Activated T-helper 9 cell treated with anti-CD3 and anti-CD28 coated beads, Interleukin-2, amount 50 U/mL, for 16 hours (primary cell): Measurements from ENCODE around the gene CHN1.
A peak's percentile ranks its signal among the peaks of the same experiment; 100 is the strongest.

Experiments
- DNase-seq: peaks from one replicate; pipeline ENCODE4 v3.0.0-alpha.2; 2020; ENCODE audit warnings: low read depth

Gene CHN1

DNA sequence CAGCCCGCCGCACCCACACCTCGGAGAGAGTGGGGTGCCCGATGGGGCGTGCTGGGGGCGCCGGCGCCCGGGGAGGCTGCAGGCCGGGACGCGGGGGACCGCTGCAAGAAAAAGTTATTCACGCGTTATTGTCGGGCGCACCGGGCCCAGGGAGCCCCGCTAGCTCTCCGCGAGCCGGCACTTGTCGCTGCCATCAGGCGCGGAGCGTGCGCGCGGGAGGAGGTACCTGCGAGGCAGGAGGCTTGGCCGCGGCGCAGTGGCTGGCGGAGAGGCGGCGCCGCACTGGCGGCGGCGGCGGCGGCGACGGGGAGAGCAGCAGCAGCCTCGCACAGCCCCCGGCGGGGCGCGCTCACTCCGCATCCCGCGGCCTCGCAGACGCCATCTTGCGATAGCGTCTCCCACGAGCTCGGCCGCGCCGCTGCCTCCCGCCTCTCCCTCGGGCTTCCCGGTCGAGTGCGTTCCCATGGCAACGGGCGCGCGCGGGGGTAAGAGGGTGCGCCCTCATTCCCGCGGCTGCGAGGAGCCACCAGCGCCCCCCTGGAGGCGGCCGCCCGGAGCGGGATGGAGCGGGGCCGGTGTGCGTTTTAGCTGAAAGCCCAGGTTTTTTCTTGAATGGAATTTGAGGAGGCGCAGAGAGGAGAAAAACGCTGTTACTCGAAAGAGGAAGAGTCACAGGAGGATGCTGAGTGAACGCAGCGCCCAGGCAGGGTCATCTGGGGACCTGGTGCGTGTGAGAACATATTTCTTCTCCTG lies at the start of gene CHN1:
Gene CHN1, minus strand, starts transcription at position 402 of the 753 bp plus-strand sequence. CDS start 469 bp downstream, outside the sequence.
- DNase-seq, result peak; percentile 59

- DNase-seq, result no peak
Measured at GRCh38 chr2:175054340-175054739, 49.2 kb upstream of the CHN1 start.

DNA sequence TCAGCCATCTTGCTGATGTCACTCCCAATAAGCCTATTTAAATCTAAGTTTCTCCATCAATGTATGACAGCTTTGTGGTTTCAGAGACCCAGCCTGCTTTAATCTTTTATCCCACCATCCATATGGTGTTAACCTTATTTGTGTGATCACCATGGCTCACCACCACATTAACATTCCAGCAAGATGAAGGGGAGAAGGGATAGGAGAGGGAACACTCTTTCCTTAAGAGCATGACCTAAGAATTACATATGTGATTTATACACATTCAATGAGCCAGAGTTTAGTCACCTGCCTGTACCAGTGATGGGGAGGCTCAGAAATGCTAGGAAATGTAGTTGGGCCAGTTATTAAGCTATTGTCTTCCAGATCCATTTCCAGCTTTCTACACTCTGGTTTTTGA lies 44.5 kb upstream of the CHN1 start:
- no peak for DNase-seq

GRCh38 chr2:175048275-175048674 lies 43.1 kb upstream of the CHN1 start:
- no peak for DNase-seq

DNA sequence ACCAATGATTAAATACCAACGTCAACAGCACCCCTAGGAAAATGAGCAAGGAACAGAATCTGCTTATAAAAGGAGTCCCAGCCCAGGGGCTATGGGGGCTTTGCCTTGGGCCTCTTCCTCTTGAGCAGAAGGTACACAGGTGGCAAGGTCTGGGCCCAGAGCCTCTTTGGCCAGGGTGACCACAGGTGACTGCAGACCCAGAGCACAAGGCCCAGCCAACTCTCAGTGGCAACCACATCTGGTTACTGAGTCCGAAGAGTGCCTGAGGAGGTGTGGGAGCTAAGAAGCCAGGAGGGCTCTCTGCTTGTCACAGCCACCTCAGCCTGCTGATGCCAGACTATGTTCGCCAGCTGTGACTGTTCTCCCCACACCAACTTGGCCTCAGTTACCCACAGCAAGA lies 34.3 kb upstream of the CHN1 start:
- no peak for DNase-seq

DNA sequence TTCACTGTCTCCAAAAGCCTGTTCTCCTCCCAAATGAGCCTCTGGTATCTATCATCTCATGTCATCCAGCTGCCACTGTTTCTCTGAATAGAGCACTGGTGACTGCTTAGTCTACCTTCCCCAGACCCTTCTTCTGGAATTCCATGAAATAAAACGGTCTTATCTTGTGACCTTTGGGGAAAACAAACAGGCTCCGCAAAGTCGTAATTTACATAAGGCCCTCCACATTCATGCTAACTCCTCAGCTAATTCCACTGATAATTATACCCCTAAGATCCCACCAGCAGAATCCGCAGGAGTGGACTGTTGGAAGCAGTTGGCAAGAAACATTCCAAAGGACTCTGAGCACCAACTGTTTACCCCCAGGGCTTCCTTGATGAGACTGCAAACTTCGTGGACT lies 33.9 kb upstream of the CHN1 start:
- DNase-seq, result no peak

DNA sequence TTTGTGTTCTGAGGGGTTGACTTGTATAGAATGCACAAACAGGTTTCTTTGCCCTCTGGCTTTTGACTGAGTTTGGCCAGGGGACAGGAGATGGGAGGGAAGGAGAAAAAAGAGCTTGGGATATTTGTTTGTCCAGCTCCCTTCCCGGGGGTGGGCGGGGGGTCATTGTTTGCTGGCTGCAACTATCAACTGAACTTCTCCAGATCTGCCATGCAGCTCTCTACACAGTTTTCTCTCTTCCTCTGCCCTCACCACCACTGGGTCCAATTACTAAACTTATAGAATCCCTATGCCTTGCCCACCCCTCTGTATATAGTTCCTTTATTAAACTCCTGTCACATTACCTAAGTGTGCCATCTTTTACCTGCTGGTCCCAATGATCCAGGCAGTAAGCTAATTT lies 32.8 kb upstream of the CHN1 start:
- DNase-seq, result no peak

DNA sequence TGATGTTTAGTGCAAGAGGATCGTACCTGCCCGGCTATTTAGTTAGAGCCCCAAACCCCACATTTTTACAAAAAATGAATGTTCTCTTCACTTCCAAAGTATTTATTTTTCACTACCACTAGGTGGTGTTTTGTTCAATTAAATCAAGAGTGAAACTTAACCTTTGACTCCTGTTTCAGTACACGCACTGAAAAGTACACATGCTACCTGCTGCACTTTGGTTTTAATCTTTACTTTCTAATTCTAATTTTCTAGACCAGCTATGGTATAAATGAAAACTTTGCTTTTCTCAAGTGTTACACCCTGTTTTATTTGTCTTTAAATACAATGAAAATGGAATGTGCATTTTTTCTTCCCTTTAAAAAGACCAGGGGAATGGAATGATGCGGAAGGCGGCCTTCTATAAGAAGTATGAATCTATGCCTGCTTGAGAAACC lies 31.4 kb upstream of the CHN1 start:
- DNase-seq, result no peak

- no peak for DNase-seq
Measured at GRCh38 chr2:175035806-175036205, 30.6 kb upstream of the CHN1 start.

- DNase-seq, result no peak
Measured at GRCh38 chr2:175034716-175035115, 29.5 kb upstream of the CHN1 start.

DNA sequence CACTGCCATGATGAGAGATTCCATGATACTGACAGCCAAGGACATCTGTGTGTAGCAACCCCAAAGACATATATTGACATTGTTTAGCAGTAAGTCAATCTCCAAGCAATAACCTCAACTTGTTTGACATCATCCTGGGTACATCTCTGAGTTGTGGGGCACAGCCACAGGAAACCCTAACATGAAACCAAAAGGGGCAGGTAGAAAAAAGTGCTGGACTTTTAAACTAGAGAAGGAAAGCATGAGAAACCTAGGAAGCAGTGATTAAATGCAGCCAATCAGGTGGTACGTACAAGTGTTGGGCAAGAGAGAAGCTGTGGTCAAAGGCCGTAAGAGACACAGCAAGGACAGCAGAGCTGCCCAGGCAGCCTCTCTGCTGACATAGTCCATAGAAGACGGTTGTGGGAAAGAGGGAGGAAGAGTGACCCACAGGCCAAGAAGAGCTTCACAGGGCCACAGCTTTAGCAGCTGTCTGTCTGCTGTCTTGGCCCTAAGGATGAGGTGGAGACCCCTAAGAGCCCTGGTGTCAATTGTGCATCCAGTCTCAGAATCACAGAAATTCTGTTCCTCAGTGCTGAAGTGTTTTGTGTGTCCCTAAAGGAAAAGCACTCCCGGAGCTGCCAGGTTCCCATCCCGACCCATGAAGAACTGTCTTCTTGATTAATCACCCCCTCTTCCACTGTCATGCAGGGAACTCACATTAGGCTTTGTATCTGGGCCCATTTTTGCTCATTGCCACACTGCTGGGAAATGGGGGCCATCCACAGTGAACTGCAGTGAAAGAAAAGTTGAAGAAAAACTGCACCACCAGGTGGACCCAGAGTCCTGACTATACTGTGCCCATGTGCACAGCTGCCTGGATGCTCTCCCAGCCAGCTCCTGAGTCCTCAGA lies 25.4 kb upstream of the CHN1 start:
- no peak for DNase-seq

DNA sequence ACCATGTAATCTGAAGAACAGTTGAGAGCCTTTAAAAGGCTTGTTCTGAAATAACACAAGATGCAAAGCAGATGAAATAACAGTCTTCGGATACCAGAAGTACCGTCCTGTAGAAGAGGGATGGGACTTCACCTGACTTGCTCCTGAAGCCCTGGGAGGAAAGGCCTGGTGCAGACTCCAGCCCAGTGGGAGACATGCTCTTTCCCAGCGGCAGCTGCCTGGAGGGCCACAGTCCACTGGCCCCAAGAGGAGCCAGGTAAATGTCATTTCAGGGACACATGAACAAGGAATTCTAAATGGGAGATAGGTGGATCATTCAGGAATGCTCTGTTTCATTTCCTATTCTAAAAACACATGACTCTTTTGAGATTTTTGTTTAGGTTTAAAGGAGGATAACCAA lies 22.6 kb upstream of the CHN1 start:
- DNase-seq, result no peak

GRCh38 chr2:175026385-175026784 lies 21.2 kb upstream of the CHN1 start:
- DNase-seq, result no peak

DNA sequence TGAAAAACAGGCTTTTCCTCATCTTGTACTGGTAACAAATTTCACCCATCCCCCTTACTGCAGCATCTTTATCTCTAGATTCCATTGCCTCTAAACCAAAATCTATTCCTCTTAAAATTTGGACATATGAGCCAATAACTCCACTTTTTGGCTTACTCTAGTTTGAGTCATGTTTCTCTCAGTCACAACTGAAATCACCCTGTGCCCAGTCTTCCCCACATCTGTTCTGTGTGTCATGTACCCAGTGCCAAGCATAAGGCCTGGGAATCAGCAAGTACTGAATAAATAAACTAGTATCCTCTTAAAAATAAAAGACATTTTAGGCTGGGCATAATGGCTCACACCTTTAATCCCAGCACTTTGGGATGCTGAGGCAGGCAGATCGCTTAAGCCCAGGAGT lies 20.8 kb upstream of the CHN1 start:
- DNase-seq, result no peak

GRCh38 chr2:175025233-175025632 lies 20.1 kb upstream of the CHN1 start:
- DNase-seq, result no peak

- no peak for DNase-seq
Measured at GRCh38 chr2:175022923-175023322, 17.7 kb upstream of the CHN1 start.

DNA sequence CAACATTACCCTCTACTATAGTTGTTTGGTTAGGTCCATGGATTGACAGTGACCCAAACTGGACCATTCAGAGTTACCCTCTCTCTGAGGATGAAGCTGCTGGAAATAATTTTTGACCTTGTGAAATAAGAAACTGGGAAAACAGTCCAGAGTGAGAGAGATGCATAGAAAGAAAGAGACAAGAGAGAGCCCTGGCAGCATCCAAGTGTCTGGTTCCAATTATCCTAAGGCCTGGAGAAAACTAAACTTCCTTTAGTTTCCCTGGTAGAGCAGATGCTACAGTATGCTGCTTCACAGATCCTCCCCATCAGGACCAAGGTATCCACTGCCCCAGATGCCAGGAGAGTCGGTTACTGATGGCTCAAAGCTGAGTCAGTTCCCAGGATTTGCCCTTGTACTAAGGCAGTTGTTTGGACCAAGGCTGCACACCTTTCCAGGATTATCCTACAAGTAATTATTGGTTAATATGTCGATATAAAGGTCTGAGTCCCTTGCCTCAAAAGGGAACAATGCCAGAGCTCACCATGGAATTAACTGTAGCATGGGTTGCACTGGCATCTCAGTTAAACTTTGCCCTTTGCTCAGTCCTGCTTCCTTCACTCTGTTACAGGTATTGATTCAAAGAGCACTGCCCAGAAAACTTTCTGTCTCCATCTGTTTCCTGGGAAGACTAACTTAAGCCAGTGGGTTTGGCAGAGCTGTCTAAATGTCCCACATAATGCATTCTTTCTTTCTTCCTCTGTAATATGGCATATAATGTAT lies 14.6 kb upstream of the CHN1 start:
- DNase-seq, result no peak

DNA sequence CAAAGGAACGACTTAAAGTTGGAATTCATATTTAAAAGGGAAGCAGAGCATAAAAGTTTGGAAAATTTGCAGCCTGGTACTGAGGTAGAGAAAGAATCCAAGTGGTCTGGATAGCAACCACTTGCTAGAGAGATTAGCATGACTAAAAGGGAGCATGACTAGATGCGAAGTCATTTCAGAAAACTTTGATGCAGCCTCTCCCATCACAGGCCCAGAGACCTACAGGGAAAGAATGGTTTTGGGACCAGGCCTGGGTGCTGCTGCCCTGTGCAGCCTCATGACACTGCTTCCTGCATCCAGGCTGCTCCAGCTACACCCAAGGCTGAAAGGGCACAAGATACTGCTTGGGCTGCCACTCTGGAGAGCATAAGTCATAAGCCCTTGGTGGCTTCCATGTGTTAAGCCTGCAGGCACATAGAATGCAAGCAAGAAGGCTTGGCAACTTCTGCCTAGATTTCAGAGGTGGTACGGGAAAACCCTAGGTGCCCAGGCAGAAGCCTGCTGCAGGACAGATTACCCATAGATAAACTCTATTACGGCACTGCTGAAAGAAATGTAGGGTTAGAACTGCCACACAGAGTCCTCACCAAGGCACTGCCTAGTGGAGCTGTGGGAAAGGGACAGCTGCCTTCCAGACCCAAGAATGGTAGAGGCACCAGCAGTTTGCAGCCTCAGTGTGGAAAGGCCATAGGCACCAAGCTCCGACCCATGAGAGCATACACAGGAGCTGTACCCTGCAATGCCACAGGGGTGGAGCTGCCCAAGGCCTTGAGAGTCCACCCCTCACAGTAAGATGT lies 12.6 kb upstream of the CHN1 start:
- DNase-seq, result no peak

DNA sequence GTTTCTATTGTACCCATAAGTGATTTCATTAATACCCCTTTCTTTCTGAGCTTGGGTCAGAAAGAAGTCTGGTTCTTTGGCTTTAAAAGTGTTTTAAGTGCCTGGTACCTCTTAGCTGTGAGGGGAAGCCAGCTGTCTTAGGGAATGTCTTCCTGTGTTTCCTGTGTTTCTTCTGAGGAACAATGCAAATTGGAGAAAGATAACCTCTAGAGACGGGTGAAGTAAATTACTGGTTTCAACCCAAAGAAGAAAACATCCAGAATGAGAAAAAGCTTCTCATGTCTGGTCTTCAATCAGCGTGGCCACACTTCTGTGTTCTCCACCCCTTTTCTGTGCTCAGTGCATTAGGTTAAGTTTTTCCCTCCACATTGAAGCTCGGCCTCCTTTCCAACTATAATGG lies 10.2 kb upstream of the CHN1 start:
- DNase-seq, result no peak

GRCh38 chr2:175012516-175012915 lies 7.3 kb upstream of the CHN1 start:
- DNase-seq, result no peak

DNA sequence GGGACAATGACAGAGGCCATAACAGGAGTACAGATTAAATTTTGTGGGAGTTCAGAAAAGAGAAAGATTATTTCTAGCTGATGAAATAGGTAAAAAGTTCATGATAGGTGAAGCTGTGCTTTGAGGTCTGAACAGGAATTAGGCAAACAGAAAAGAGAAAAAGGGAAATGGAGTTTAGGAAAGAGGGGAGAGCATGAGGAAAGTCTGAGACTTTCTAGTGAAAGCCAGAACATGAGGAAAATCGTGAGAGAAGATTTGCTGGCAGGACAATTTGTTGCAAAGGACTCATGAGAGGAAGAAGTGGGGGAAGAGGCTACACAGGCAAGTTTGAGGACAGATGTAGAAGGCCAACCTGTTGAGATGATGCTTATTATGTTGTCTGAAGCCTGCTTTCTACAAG lies 6.3 kb upstream of the CHN1 start:
- DNase-seq, result no peak

DNA sequence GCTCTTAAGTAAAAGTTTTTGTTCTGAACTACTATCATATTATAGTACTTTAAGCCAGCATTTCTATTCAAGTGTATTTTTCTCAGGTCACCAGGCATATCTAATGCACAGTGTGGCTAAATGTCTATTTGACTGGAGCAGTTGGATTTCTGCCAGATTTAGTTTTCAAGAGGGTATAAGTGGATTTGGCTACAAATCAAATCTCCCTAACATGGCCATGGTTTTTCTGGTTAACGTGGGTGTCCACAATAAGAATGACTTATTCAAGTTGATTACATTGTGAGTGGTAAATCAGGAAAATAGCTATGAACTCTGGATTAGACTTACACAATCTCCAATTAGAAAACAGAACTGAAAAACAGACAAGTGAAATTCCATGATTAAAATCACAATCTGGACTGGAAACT lies 5.7 kb upstream of the CHN1 start:
- DNase-seq, result no peak
